HG03442 (cell line): Measurements from ENCODE around the gene PAIP2.
"Not testable (repeated sequence)": the region's sequence is repeated elsewhere in the genome, so short reads cannot be mapped to it uniquely, and the experiment has no call there.

ENCODE experiments used
- ATAC-seq: cut with Tn5 transposase; IDR thresholded peaks from one replicate; pipeline ENCODE4 v1.9.1; 2021; ENCODE audit warnings: mild to moderate bottlenecking, moderate library complexity; ENCODE audit not compliant: unreplicated experiment

PAIP2 gene

DNA sequence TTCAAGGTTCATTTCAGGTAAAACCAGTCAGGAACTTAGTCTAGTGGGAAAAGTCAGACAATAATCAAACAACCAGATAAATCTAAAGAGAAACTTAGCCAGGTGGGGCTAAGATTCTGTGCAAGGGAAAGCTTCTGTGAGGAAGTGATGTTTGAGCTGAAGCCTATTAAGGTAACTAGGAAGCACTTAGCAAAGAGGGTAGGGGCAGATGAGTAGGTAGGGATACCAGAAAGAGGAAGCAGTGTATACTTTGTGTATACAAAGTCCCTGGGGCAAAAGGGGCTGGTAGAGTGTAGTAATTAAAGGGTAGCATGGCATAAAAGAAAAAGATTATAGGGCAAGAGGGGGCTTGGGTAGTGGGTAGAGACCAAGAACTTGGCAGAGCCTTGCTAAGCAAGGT lies 65.9 kb downstream of the PAIP2 start:
- no peak for ATAC-seq

- no peak for ATAC-seq
These were observed 66.5 kb downstream of the PAIP2 start for GRCh38 chr5:139408191-139408590.

- not testable (repeated sequence) for ATAC-seq
These were observed 67.5 kb downstream of the PAIP2 start for GRCh38 chr5:139409116-139409515.

DNA sequence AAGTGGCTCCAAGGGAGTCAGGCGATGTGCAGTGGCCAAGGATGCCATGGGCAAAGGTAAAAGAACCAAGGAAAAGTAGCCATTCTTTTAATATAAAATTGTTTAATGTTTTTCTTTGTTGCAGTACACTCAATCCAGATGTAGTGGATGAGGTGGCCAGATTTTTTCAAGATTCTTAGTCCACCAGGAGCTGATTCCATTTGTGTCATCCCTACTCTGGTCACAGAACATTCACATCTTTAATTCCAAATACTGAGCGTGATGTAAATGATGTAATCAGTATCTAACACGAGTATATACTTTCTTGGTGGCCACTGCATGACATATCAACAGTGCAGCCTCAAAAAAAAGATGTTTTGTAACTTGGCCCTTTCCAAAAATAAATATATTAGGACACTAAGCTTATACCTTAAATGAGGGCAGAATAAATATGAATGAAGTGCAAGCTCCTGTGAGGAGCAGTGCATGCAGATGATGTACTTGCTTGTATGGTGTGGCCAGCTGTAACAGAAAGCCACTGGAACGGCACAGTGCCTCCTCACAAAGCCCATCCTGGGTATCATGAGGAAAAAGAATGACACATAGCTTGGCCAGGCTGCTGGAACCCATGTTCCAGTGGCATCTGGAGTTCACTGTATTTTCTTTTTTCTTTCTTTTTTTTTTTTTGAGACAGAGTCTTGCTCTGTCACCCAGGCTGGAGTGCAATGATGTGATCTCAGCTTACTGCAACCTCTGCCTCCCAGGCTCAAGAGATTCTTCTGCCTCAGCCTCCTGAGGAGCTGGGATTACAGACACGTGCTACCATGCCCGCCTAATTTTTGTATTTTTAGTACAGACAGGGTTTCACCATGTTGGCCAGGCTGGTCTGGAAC lies 68.7 kb downstream of the PAIP2 start:
- ATAC-seq = no peak

GRCh38 chr5:139410993-139411828 lies 69.6 kb downstream of the PAIP2 start:
- ATAC-seq = no peak

DNA sequence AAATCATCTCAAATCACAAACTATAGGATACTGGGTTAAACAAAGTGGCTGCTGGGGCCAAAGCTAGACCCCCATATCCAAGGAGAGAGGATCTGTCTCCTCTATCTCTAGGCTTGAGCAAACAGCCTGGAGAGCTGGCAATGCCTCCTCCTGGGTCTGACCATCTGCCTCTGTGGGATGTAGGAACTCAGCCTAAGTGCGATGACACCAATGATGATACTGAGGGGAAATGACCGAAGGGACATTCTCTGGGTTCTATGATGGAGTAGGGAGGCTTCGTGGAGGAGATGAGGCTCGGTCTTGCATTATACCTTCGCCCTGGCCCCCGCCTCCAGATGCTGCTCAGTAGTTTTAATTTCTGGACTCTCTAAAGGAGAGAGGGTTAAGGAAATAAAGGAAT lies 71.5 kb downstream of the PAIP2 start:
- ATAC-seq = no peak

GRCh38 chr5:139413963-139414362 lies 72.3 kb downstream of the PAIP2 start:
- ATAC-seq = peak; percentile 50

DNA sequence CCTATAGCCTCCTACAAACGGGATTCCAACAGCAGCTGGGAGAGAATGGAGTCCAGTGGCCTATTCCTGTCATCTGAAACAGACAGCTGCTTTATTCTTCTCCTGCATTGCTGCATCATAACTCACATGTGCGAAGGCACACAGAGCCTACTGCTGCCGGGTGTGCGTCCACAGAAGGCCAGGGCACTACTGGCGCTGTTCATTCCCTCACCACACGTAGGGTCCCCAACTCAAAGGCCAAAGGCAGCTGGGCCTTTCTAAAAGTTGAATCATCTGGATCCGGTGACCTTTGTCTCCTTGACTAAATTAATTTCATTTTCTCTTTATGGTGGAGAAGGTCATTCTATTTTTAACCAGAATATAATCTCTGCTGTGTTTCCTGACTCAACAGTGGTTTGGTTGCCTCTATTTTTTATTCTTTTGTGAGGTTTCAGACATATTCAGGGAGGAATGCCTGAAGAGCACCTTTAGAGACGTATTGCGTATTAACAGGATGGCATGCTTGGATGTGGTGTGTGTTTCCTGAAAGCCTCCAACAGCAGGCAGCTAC lies 73.0 kb downstream of the PAIP2 start:
- ATAC-seq = no peak

GRCh38 chr5:139415221-139415861 lies 73.7 kb downstream of the PAIP2 start:
- no peak for ATAC-seq

DNA sequence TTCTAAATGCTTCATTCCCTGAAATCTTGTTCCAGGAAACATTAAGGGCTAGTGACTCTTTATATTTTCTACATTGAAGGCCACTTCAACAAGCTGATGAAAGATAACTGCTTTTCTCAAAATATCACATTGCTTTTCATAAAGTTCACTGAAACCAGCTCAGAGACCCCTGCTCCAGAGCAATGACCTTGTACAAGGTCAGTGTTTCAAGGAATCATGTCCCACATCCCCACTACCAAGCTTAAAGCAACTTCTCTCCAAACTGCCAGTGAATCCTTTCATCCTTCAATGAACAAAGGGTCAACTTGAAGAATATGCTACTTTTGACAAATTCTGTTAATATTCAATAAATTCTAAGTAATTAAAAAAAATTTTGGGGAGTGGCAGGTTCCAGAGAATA lies 74.2 kb downstream of the PAIP2 start:
- no peak for ATAC-seq

DNA sequence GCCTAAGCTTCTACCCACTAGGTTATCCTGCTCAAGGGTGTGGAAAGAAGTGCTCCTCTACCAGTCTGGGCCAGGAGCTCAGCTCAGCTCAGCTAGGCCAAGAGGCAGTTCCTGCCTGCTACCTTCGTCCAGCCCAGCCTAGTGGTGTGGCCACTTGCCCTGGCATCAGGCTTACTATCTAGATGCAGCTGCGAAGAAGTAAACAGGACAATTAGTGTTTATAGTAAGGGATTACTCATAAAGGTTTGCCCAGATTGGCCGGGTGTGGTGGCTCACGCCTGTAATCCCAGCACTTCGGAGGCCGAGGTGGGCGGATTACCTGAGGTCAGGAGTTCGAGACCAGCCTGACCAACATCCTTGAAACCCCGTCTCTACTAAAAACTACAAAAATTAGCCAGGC lies 75.0 kb downstream of the PAIP2 start:
- no peak for ATAC-seq

- ATAC-seq = no peak
These were observed 75.6 kb downstream of the PAIP2 start for GRCh38 chr5:139417214-139417613.

DNA sequence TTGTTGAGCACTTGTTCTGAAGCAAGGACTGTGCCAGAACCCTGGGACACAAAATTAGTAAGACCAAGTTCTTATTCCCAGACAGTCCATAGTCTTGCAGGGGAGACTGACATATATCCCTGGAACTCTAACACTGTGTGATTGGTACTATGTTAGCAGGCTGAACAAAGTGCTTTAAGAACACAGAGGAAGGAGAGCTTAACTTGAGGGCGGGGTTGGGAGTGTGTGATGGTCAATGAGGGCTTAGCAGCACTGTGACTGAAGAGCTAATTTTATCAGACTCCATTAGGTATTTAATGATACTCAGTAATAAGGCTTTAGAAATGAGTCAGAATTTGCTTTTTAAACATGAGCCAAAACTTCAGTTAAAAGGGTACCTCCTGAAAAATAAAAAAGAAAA lies 77.1 kb downstream of the PAIP2 start:
- ATAC-seq = no peak
